GM19099 (cell line): Measurements from ENCODE around the gene SNX24.
A peak's percentile ranks its signal among the peaks of the same experiment; 100 is the strongest.

Source experiments
- POLR2A ChIP-seq: IDR thresholded peaks from 3 replicates; pipeline ENCODE4 v1.6.1; 2011; ENCODE audit warnings: low read depth; ENCODE audit not compliant: insufficient read length; ENCODE audit errors: extremely low read depth

The SNX24 gene

GRCh38 chr5:122845229-122846050 lies at the start of gene SNX24:
TSS of gene SNX24 (plus strand) at chr5:122845613. CDS start at chr5:122845634, 21 bp downstream.
- peak; percentile 60 for TF ChIP-seq POLR2A

GRCh38 chr5:122805481-122805880 lies 39.9 kb upstream of the SNX24 start:
- no peak for TF ChIP-seq POLR2A

GRCh38 chr5:122810405-122810804 lies 35.0 kb upstream of the SNX24 start:
- TF ChIP-seq POLR2A = no peak

- no peak for TF ChIP-seq POLR2A
These were observed 30.1 kb upstream of the SNX24 start for GRCh38 chr5:122815218-122815767.

GRCh38 chr5:122816756-122817155 lies 28.7 kb upstream of the SNX24 start:
- TF ChIP-seq POLR2A = no peak

GRCh38 chr5:122831984-122832383 lies 13.4 kb upstream of the SNX24 start:
- TF ChIP-seq POLR2A = no peak

- TF ChIP-seq POLR2A = no peak
These were observed 9.7 kb upstream of the SNX24 start for GRCh38 chr5:122835681-122836080.

- TF ChIP-seq POLR2A = no peak
These were observed 8.5 kb upstream of the SNX24 start for GRCh38 chr5:122836947-122837346.

GRCh38 chr5:122839731-122840130 lies 5.7 kb upstream of the SNX24 start:
- no peak for TF ChIP-seq POLR2A

GRCh38 chr5:122842016-122842580 lies 3.3 kb upstream of the SNX24 start:
- no peak for TF ChIP-seq POLR2A

GRCh38 chr5:122844136-122844909 lies 1.1 kb upstream of the SNX24 start:
- no peak for TF ChIP-seq POLR2A

- no peak for TF ChIP-seq POLR2A
These were observed 544 bp upstream of the SNX24 start for GRCh38 chr5:122844910-122845228.

- no peak for TF ChIP-seq POLR2A
These were observed 688 bp downstream of the SNX24 start for GRCh38 chr5:122846051-122846550.

GRCh38 chr5:122847687-122848081 lies 2.3 kb downstream of the SNX24 start:
- TF ChIP-seq POLR2A = no peak

- TF ChIP-seq POLR2A = no peak
These were observed 4.4 kb downstream of the SNX24 start for GRCh38 chr5:122849771-122850170.
